AG04449 (cell line): ENCODE results near the gene B3GALNT1.
"Not testable (repeated sequence)": the region's sequence is repeated elsewhere in the genome, so short reads cannot be mapped to it uniquely, and the experiment has no call there.

Experiments used
- CTCF ChIA-PET: fragments of 350-600 bp; formaldehyde crosslinking; extraction: SDS; loops from one replicate; lab custom pipeline; 2021; ENCODE audit warnings: antibody characterized with exemption; lab: Yijun Ruan, JAX
- POLR2A ChIA-PET: fragments of 400-600, 350-600 bp; formaldehyde crosslinking; extraction: SDS; loops from one replicate; lab custom pipeline; 2020; ENCODE audit warnings: antibody characterized with exemption, inconsistent platforms; lab: Yijun Ruan, JAX
- DNase-seq: peaks from one replicate; pipeline ENCODE4 v3.0.0-alpha.2; 2010; ENCODE audit warnings: low read depth, low spot score
- H3K4me3 ChIP-seq: 2 replicates; pipeline ENCODE4 v1.5.1; 2011; ENCODE audit warnings: low read depth, mild to moderate bottlenecking, control low read depth, low read length
- CTCF ChIP-seq: IDR thresholded peaks from one replicate; pipeline ENCODE4 v1.5.1; 2011; ENCODE audit warnings: mild to moderate bottlenecking, moderate library complexity, low read length, control low read depth, inconsistent platforms; ENCODE audit not compliant: insufficient read depth; ENCODE audit errors: missing control alignments

Gene B3GALNT1

GRCh38 chr3:161042023-161042501, 63.1 kb downstream of the B3GALNT1 start:
- POLR2A ChIA-PET: no interaction called here
- TF ChIP-seq CTCF: no peak
- H3K4me3 ChIP-seq: no peak overlapping the region
- CTCF ChIA-PET: no interaction called here
- DNase-seq: no peak

- no peak for DNase-seq
- H3K4me3 ChIP-seq: no peak overlapping the region
- ChIA-PET POLR2A (no interaction called here), CTCF (no interaction called here)
- no peak for TF ChIP-seq CTCF
Observed at GRCh38 chr3:161038725-161039124, 66.4 kb downstream of the B3GALNT1 start.

- ChIA-PET CTCF (no interaction called here), POLR2A (no interaction called here)
- DNase-seq: peak; percentile 37
- no peak overlapping the region for H3K4me3 ChIP-seq
- no peak for TF ChIP-seq CTCF
Observed at GRCh38 chr3:161035711-161036110, 69.4 kb downstream of the B3GALNT1 start.

- H3K4me3 ChIP-seq, CTCF ChIA-PET, POLR2A ChIA-PET, DNase-seq: not testable (repeated sequence)
Observed at GRCh38 chr3:161034913-161035550, 70.1 kb downstream of the B3GALNT1 start.
